H1 (cell line): Measurements from ENCODE around the gene ADCY1. TPM values are rescaled to one million over a fixed set of nuclear protein-coding genes. Genes with fewer than 3 reads are reported as not detected.

Experiments used
- CBX8 ChIP-seq: fragments of 300-800, 300-1000 bp; sonication (generic); IDR thresholded peaks from 2 replicates; pipeline ENCODE4 v1.7.1; 2016; ENCODE audit warnings: low read depth, low read length, borderline replicate concordance
- CHD1 ChIP-seq: IDR thresholded peaks from 2 replicates; pipeline ENCODE4 v1.6.1; 2012; ENCODE audit warnings: low read depth, low read length, improper control_type of control experiment
- CHD2 ChIP-seq: IDR thresholded peaks from 2 replicates; pipeline ENCODE4 v1.6.1; 2012; ENCODE audit warnings: low read length, improper control_type of control experiment
- RXRA ChIP-seq: IDR thresholded peaks from 2 replicates; pipeline ENCODE4 v1.6.1; 2011; ENCODE audit warnings: low read depth, mild to moderate bottlenecking, low read length, moderate library complexity; ENCODE audit not compliant: insufficient read depth
- SP4 ChIP-seq: IDR thresholded peaks from 2 replicates; pipeline ENCODE4 v1.6.1; 2012; ENCODE audit warnings: low read length, inconsistent platforms
- TAF1 ChIP-seq: IDR thresholded peaks from 2 replicates; pipeline ENCODE4 v1.6.1; 2011; ENCODE audit warnings: mild to moderate bottlenecking, low read depth, low read length
- ZNF274 ChIP-seq: IDR thresholded peaks from 2 replicates; pipeline ENCODE4 v1.7.0; 2012; ENCODE audit warnings: low read length, borderline replicate concordance; ENCODE audit errors: extremely low read depth
- polyA plus RNA-seq, 7 experiments: library from polyadenylated mRNA; depleted of rRNA in 3 of 7; stranded (reverse) in 5 of 7; unstranded in 2 of 7; fragments of >200 nt in 5 of 7; fragments of 200-250 nt in 2 of 7; gene quantifications; 1 replicate in 5 of 7; 2 replicates in 1 of 7; 4 replicates in 1 of 7; pipeline versions ENCODE4 v1.2.1 to v1.2.3, GENCODE V29; 2011 to 2013; ENCODE audit warnings: missing spikeins in 2 of 7, mixed read lengths in 2 of 7
- total RNA-seq: library from RNA; stranded (reverse); fragmentation: NEBNext Ultra II Directional; extraction: Animal tissue kit (Norgen Biotek cat#: 25700); gene quantifications from 2 replicates; pipeline ENCODE4 v1.2.1, GENCODE V29; 2021
- TF ChIP-seq, protein P1 (sequence below): fragments of 300-600 bp; sonication (generic); IDR thresholded peaks from 2 replicates; pipeline ENCODE4 v1.7.1; 2012; ENCODE audit warnings: low read length, moderate library complexity, mild to moderate bottlenecking, inconsistent platforms; ENCODE audit not compliant: insufficient replicate concordance
- TF ChIP-seq, protein P2 (sequence below): IDR thresholded peaks from 2 replicates; pipeline ENCODE4 v1.6.1; 2012; ENCODE audit warnings: inconsistent platforms

The ADCY1 gene
- total and polyA plus RNA-seq, 2 of the 8 experiments (the other 6 are each of a cell fraction or from before 2014, with no cell fraction given), result 7.9 to 26.9 TPM

DNA sequence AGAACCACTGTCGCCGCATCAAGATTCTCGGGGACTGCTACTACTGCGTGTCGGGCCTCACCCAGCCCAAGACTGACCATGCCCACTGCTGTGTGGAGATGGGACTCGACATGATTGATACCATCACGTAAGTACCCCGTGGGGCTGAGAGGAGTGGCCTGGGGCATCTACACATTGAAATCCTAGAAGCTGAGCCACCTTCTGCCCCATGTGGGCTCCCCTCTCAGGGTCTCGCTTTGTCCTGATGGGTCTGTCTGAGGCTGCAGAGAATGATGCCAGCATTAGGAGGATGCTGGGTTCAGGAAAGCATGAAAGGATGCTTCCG, 74.5 kb downstream of the ADCY1 start (continued):
- TF ChIP-seq, protein P1, sequence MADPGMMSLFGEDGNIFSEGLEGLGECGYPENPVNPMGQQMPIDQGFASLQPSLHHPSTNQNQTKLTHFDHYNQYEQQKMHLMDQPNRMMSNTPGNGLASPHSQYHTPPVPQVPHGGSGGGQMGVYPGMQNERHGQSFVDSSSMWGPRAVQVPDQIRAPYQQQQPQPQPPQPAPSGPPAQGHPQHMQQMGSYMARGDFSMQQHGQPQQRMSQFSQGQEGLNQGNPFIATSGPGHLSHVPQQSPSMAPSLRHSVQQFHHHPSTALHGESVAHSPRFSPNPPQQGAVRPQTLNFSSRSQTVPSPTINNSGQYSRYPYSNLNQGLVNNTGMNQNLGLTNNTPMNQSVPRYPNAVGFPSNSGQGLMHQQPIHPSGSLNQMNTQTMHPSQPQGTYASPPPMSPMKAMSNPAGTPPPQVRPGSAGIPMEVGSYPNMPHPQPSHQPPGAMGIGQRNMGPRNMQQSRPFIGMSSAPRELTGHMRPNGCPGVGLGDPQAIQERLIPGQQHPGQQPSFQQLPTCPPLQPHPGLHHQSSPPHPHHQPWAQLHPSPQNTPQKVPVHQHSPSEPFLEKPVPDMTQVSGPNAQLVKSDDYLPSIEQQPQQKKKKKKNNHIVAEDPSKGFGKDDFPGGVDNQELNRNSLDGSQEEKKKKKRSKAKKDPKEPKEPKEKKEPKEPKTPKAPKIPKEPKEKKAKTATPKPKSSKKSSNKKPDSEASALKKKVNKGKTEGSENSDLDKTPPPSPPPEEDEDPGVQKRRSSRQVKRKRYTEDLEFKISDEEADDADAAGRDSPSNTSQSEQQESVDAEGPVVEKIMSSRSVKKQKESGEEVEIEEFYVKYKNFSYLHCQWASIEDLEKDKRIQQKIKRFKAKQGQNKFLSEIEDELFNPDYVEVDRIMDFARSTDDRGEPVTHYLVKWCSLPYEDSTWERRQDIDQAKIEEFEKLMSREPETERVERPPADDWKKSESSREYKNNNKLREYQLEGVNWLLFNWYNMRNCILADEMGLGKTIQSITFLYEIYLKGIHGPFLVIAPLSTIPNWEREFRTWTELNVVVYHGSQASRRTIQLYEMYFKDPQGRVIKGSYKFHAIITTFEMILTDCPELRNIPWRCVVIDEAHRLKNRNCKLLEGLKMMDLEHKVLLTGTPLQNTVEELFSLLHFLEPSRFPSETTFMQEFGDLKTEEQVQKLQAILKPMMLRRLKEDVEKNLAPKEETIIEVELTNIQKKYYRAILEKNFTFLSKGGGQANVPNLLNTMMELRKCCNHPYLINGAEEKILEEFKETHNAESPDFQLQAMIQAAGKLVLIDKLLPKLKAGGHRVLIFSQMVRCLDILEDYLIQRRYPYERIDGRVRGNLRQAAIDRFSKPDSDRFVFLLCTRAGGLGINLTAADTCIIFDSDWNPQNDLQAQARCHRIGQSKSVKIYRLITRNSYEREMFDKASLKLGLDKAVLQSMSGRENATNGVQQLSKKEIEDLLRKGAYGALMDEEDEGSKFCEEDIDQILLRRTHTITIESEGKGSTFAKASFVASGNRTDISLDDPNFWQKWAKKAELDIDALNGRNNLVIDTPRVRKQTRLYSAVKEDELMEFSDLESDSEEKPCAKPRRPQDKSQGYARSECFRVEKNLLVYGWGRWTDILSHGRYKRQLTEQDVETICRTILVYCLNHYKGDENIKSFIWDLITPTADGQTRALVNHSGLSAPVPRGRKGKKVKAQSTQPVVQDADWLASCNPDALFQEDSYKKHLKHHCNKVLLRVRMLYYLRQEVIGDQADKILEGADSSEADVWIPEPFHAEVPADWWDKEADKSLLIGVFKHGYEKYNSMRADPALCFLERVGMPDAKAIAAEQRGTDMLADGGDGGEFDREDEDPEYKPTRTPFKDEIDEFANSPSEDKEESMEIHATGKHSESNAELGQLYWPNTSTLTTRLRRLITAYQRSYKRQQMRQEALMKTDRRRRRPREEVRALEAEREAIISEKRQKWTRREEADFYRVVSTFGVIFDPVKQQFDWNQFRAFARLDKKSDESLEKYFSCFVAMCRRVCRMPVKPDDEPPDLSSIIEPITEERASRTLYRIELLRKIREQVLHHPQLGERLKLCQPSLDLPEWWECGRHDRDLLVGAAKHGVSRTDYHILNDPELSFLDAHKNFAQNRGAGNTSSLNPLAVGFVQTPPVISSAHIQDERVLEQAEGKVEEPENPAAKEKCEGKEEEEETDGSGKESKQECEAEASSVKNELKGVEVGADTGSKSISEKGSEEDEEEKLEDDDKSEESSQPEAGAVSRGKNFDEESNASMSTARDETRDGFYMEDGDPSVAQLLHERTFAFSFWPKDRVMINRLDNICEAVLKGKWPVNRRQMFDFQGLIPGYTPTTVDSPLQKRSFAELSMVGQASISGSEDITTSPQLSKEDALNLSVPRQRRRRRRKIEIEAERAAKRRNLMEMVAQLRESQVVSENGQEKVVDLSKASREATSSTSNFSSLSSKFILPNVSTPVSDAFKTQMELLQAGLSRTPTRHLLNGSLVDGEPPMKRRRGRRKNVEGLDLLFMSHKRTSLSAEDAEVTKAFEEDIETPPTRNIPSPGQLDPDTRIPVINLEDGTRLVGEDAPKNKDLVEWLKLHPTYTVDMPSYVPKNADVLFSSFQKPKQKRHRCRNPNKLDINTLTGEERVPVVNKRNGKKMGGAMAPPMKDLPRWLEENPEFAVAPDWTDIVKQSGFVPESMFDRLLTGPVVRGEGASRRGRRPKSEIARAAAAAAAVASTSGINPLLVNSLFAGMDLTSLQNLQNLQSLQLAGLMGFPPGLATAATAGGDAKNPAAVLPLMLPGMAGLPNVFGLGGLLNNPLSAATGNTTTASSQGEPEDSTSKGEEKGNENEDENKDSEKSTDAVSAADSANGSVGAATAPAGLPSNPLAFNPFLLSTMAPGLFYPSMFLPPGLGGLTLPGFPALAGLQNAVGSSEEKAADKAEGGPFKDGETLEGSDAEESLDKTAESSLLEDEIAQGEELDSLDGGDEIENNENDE, result no peak
- TF ChIP-seq ZNF274 (no peak), CBX8 (no peak), RXRA (no peak), CHD2 (no peak), TAF1 (no peak), SP4 (no peak), CHD1 (no peak)
- TF ChIP-seq, protein P2, sequence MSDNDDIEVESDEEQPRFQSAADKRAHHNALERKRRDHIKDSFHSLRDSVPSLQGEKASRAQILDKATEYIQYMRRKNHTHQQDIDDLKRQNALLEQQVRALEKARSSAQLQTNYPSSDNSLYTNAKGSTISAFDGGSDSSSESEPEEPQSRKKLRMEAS, result no peak
- TF ChIP-seq, all 59 proteins: peak for 0
